Natural killer cell (primary cell): ENCODE measurements around the gene CYB561. TPM values are rescaled to one million over a fixed set of nuclear protein-coding genes. Genes with fewer than 3 reads are reported as not detected.

ENCODE experiments used
- ATAC-seq, 3 donors: fragments of 150-1000 bp in 2 of 3; fragments of 200-7000 bp in 1 of 3; cut with Tn5 transposase; 1 replicate in 1 of 3; 2 replicates in 2 of 3; pipeline ENCODE4 v1.10.0; 2021; ENCODE audit warnings: mild to moderate bottlenecking in 2 of 3, moderate library complexity in 2 of 3
- DNase-seq, 2 donors: peaks; one replicate each; pipeline versions ENCODE4 v3.0.0 to v3.0.0-alpha.2; 2013 to 2021; ENCODE audit warnings: mixed read lengths in 1 of 2
- H3K27ac ChIP-seq: one replicate; pipeline ENCODE4 v1.5.1; 2013; ENCODE audit warnings: mild to moderate bottlenecking, low read length
- H3K27me3 ChIP-seq: one replicate; pipeline ENCODE4 v1.6.1; 2013; ENCODE audit warnings: low read length; ENCODE audit not compliant: control insufficient read depth, insufficient read depth
- H3K36me3 ChIP-seq: one replicate; pipeline ENCODE4 v1.6.1; 2013; ENCODE audit warnings: low read length; ENCODE audit not compliant: control insufficient read depth, insufficient read depth
- H3K4me1 ChIP-seq: one replicate; pipeline ENCODE4 v1.6.1; 2013; ENCODE audit warnings: low read length; ENCODE audit not compliant: control insufficient read depth, insufficient read depth
- H3K4me3 ChIP-seq: one replicate; pipeline ENCODE4 v1.5.1; 2013; ENCODE audit warnings: low read length
- H3K9me3 ChIP-seq: one replicate; pipeline ENCODE4 v1.6.1; 2013; ENCODE audit warnings: low read length; ENCODE audit not compliant: control insufficient read depth, insufficient read depth
- H3K27ac Mint-ChIP-seq, 2 donors: one replicate each; pipeline ENCODE4 v1.8.0; 2022; ENCODE audit warnings: mild to moderate bottlenecking in 2 of 2, mixed read lengths in 2 of 2, moderate library complexity in 1 of 2
- H3K27me3 Mint-ChIP-seq, 2 donors: one replicate each; pipeline ENCODE4 v1.8.0; 2022; ENCODE audit warnings: low read depth in 2 of 2, mixed read lengths in 2 of 2
- H3K36me3 Mint-ChIP-seq: one replicate; pipeline ENCODE4 v1.8.0; 2022; ENCODE audit warnings: mixed read lengths
- H3K4me1 Mint-ChIP-seq, 2 donors: one replicate each; pipeline ENCODE4 v1.8.0; 2022; ENCODE audit warnings: mixed read lengths in 2 of 2
- H3K4me3 Mint-ChIP-seq: one replicate; pipeline ENCODE4 v1.8.0; 2022; ENCODE audit warnings: mild to moderate bottlenecking, moderate library complexity, mixed read lengths
- H3K9me3 Mint-ChIP-seq, 2 donors: one replicate each; pipeline ENCODE4 v1.8.0; 2022; ENCODE audit warnings: mixed read lengths in 2 of 2
- WGBS: methylation state at CpG from one replicate; pipeline ENCODE4 v1.1.7; 2013; ENCODE audit warnings: missing lambda C conversion rate; ENCODE audit not compliant: insufficient coverage; 5-methylcytosine and 5-hydroxymethylcytosine counted together
- intact Hi-C: fragments of 100-400 bp; cut with micrococcal nuclease; formaldehyde crosslinking; loops from one replicate; pipeline ENCODE4 v1.14.2; 2022
- total RNA-seq, 4 donors: library from RNA; stranded (reverse); fragments of 120-200 nt in 1 of 4; gene quantifications; one replicate each; pipeline versions ENCODE4 v1.2.3 to v1.2.4, GENCODE V29; 2013 to 2022
- TF ChIP-seq, protein P1 (sequence below): fragments of 200-600 bp; IDR thresholded peaks from one replicate; pipeline ENCODE4 v1.8.0; 2022; ENCODE audit warnings: antibody characterized with exemption

The CYB561 gene
- total RNA-seq, 3 donors from 2014 or later (not counting 1 experiment from before 2014, with no cell fraction given), result 16.3 to 19.3 (median 19.2) TPM

DNA sequence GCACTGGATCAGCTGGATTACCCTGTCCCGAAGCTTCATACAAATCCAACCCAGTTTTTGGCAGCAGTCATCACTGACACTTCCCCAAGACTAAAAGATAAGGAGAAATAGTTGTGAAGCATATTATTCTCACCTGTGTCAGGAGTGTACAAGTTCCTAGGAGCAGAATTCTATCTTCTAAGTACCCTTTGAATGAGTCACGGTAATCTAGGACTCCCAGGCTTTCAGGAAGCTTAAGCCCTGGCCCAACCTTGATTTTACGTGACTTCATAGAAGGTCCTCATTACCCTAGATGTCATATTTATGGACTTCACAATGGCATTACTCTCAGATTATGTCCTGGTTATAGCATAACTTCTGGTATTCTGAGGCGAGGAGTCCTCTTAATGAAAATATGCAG, 31.9 kb downstream of the CYB561 start:
- no peaks in the 10 kb centered on the region for H3K9me3 Mint-ChIP-seq
- no peaks in the 10 kb centered on the region for H3K4me1 ChIP-seq
- H3K27ac ChIP-seq, result no peak overlapping the region
- no peaks in the 10 kb centered on the region for H3K4me1 Mint-ChIP-seq
- peaks cover 30% of the 10 kb centered on the region for H3K36me3 ChIP-seq
- H3K27me3 Mint-ChIP-seq, result no peaks in the 10 kb centered on the region
- WGBS, result 90% methylated on average over 3 of the region's 4 CpGs
- DNase-seq, result no peak
- peaks cover 7% of the 10 kb centered on the region for H3K36me3 Mint-ChIP-seq
- TF ChIP-seq, protein P1, sequence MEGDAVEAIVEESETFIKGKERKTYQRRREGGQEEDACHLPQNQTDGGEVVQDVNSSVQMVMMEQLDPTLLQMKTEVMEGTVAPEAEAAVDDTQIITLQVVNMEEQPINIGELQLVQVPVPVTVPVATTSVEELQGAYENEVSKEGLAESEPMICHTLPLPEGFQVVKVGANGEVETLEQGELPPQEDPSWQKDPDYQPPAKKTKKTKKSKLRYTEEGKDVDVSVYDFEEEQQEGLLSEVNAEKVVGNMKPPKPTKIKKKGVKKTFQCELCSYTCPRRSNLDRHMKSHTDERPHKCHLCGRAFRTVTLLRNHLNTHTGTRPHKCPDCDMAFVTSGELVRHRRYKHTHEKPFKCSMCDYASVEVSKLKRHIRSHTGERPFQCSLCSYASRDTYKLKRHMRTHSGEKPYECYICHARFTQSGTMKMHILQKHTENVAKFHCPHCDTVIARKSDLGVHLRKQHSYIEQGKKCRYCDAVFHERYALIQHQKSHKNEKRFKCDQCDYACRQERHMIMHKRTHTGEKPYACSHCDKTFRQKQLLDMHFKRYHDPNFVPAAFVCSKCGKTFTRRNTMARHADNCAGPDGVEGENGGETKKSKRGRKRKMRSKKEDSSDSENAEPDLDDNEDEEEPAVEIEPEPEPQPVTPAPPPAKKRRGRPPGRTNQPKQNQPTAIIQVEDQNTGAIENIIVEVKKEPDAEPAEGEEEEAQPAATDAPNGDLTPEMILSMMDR, result no peak
- H3K4me3 ChIP-seq, result no peak overlapping the region
- H3K27ac Mint-ChIP-seq, result no peak overlapping the region
- no peak for ATAC-seq
- no peaks in the 10 kb centered on the region for H3K9me3 ChIP-seq
- no peak overlapping the region for H3K4me3 Mint-ChIP-seq
- H3K27me3 ChIP-seq, result no peaks in the 10 kb centered on the region
- intact Hi-C loops, result no loop called here

DNA sequence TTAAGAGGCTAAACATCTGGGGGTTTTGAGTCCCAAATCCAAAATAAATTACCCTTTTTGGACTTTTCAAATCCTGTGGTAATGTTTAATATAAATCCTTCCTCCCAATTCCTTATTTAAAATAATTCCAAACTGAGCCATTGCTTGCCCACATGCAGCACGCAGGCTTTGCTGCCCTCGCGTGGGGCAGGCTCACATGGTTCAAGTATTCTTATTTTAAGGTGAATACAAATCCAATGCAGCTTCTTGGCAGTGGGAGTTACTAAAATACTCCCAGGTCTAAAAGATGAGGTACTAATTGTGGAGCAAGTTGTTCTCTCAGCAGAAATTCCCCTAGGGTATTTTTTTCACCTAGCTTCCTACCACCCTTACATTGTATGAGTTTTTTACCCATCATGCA, 33.0 kb downstream of the CYB561 start:
- WGBS, result 100% methylated on average over 3 of the region's 3 CpGs
- intact Hi-C loops, result no loop called here

DNA sequence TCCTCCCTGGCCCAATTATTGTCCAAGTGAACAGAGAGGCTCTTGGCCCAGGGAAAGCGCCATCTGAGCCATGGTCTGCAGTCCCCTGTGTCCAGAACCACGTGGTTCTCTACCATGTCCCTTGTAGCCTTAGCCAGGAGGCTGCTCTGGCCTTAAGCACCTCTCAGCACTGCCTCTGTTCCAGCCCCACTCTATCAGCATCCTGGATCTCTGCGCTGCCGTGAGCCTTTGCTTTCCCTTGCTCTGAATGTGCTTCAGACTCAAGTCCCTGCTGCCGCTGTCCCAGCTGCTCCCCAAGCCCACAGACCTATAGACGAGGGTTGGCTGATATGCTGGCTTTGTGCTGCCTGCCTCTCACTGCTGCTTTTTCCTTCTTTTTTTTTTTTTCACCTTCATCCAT, 33.9 kb downstream of the CYB561 start:
- no peaks in the 10 kb centered on the region for H3K4me1 Mint-ChIP-seq
- no peak overlapping the region for H3K27ac Mint-ChIP-seq
- H3K27me3 Mint-ChIP-seq, result no peaks in the 10 kb centered on the region

More for the DNA sequence above, 33.0 kb downstream of the CYB561 start:
- Histone ChIP-seq H3K9me3 (no peaks in the 10 kb centered on the region), H3K27ac (no peak overlapping the region), H3K36me3 (peaks cover 30% of the 10 kb centered on the region), H3K27me3 (no peaks in the 10 kb centered on the region), H3K4me1 (no peaks in the 10 kb centered on the region), H3K4me3 (no peak overlapping the region)
- no peaks in the 10 kb centered on the region for H3K4me1 Mint-ChIP-seq
- no peak overlapping the region for H3K4me3 Mint-ChIP-seq
- H3K27ac Mint-ChIP-seq, result no peak overlapping the region
- TF ChIP-seq, protein P1, result no peak
- peaks cover 7% of the 10 kb centered on the region for H3K36me3 Mint-ChIP-seq
- H3K27me3 Mint-ChIP-seq, result no peaks in the 10 kb centered on the region
- no peak for DNase-seq
- H3K9me3 Mint-ChIP-seq, result no peaks in the 10 kb centered on the region
- no peak for ATAC-seq

More for the DNA sequence above, 33.9 kb downstream of the CYB561 start:
- H3K27me3 ChIP-seq, result no peaks in the 10 kb centered on the region
- DNase-seq (no peak), ATAC-seq (no peak)
- H3K27ac ChIP-seq, result no peak overlapping the region
- no peak overlapping the region for H3K4me3 ChIP-seq
- H3K9me3 Mint-ChIP-seq, result no peaks in the 10 kb centered on the region
- H3K4me1 ChIP-seq, result no peaks in the 10 kb centered on the region
- TF ChIP-seq, protein P1, result no peak
- peaks cover 32% of the 10 kb centered on the region for H3K36me3 ChIP-seq
- WGBS, result 91% methylated on average over 6 of the region's 6 CpGs
- H3K4me3 Mint-ChIP-seq, result no peak overlapping the region
- intact Hi-C loops, result no loop called here
- H3K36me3 Mint-ChIP-seq, result peaks cover 7% of the 10 kb centered on the region
- no peaks in the 10 kb centered on the region for H3K9me3 ChIP-seq
